ENCODE measurements around the gene C5orf47. TPM values are rescaled to one million over a fixed set of nuclear protein-coding genes. Genes with fewer than 3 reads are reported as not detected.
A peak's percentile ranks its signal among the peaks of the same experiment; 100 is the strongest.

The C5orf47 gene
- total and polyA plus RNA-seq, 4 donors = 0.06 to 0.10 (median 0.09) TPM; not detected in 1

- Histone ChIP-seq H3K27ac (ENCODE audit: low read depth in 1 of 2, low read length in 1 of 2) (peak overlapping the region in 1 of 2 donors; percentile 65), H3K4me1 (ENCODE audit: control insufficient read depth in 5 of 5, insufficient read depth in 5 of 5, low read length in 5 of 5) (peaks cover 0 to 10% (median 0%) of the 10 kb centered on the region in 5 donors), H3K4me3 (no peak overlapping the region), H3K36me3 (ENCODE audit: control insufficient read depth in 4 of 4, insufficient read depth in 4 of 4, low read length in 4 of 4) (peaks cover 0 to 11% (median 1%) of the 10 kb centered on the region in 4 donors), H3K9me3 (ENCODE audit: control insufficient read depth in 4 of 4, insufficient read depth in 3 of 4, low read length in 3 of 4) (no peaks in the 10 kb centered on the region), H3K27me3 (ENCODE audit: control insufficient read depth in 3 of 3, insufficient read depth in 3 of 3, low read length in 2 of 3) (no peaks in the 10 kb centered on the region), H3K9ac (ENCODE audit: insufficient read depth in 1 of 2, low read length in 2 of 2) (no peak overlapping the region)
- TF ChIP-seq CTCF (IDR thresholded peaks at IDR 0.05; ENCODE audit: control extremely low read depth, extremely low read depth) = no peak
- no peak for DNase-seq
- 66 to 71% methylated on average over 3 of the region's 3 CpGs for WGBS, 2 donors
- no peak for ATAC-seq (ENCODE audit: insufficient read depth, low FRiP score)
Observed at GRCh38 chr5:173962436-173962972, 26.5 kb upstream of the C5orf47 start.

GRCh38 chr5:173963182-173963838 lies 25.7 kb upstream of the C5orf47 start:
- ATAC-seq (ENCODE audit: insufficient read depth, low FRiP score) (peak; percentile 65), DNase-seq (no peak)
- H3K36me3 ChIP-seq (ENCODE audit: control insufficient read depth in 4 of 4, insufficient read depth in 4 of 4, low read length in 4 of 4) = peaks cover 0 to 5% (median 0%) of the 10 kb centered on the region in 4 donors
- H3K4me3 ChIP-seq = no peak overlapping the region
- H3K9me3 ChIP-seq (ENCODE audit: control insufficient read depth in 4 of 4, insufficient read depth in 3 of 4, low read length in 3 of 4) = no peaks in the 10 kb centered on the region
- H3K4me1 ChIP-seq (ENCODE audit: control insufficient read depth in 5 of 5, insufficient read depth in 5 of 5, low read length in 5 of 5) = peaks cover 0 to 9% (median 0%) of the 10 kb centered on the region in 5 donors
- no peaks in the 10 kb centered on the region for H3K27me3 ChIP-seq (ENCODE audit: control insufficient read depth in 3 of 3, insufficient read depth in 3 of 3, low read length in 2 of 3)
- peak overlapping the region; percentile 57 to 82 for H3K9ac ChIP-seq (ENCODE audit: insufficient read depth in 1 of 2, low read length in 2 of 2)
- 54 to 69% methylated on average over 10 of the region's 10 CpGs for WGBS, 2 donors
- no peak for TF ChIP-seq CTCF (IDR thresholded peaks at IDR 0.05; ENCODE audit: control extremely low read depth, extremely low read depth)
- peak overlapping the region; percentile 65 to 86 for H3K27ac ChIP-seq (ENCODE audit: low read depth in 1 of 2, low read length in 1 of 2)

- Histone ChIP-seq H3K4me3 (no peak overlapping the region), H3K4me1 (ENCODE audit: control insufficient read depth in 5 of 5, insufficient read depth in 5 of 5, low read length in 5 of 5) (peaks cover 0 to 9% (median 0%) of the 10 kb centered on the region in 5 donors), H3K27ac (ENCODE audit: low read depth in 1 of 2, low read length in 1 of 2) (peak overlapping the region; percentile 65 to 86), H3K9ac (ENCODE audit: insufficient read depth in 1 of 2, low read length in 2 of 2) (peak overlapping the region; percentile 65 to 82), H3K36me3 (ENCODE audit: control insufficient read depth in 4 of 4, insufficient read depth in 4 of 4, low read length in 4 of 4) (peaks cover 0 to 5% (median 0%) of the 10 kb centered on the region in 4 donors), H3K9me3 (ENCODE audit: control insufficient read depth in 4 of 4, insufficient read depth in 3 of 4, low read length in 3 of 4) (no peaks in the 10 kb centered on the region), H3K27me3 (ENCODE audit: control insufficient read depth in 3 of 3, insufficient read depth in 3 of 3, low read length in 2 of 3) (no peaks in the 10 kb centered on the region)
- ATAC-seq (ENCODE audit: insufficient read depth, low FRiP score) = no peak
- TF ChIP-seq CTCF (IDR thresholded peaks at IDR 0.05; ENCODE audit: control extremely low read depth, extremely low read depth) = no peak
- peak; percentile 69 to 80 (median 76) for DNase-seq
- WGBS, 2 donors = 58 to 70% methylated on average over 19 of the region's 19 CpGs
Observed at GRCh38 chr5:173963867-173964441, 25.0 kb upstream of the C5orf47 start.
